OCI-LY3 (cell line): ENCODE data around the gene MET.

Source experiments
- H2AFZ ChIP-seq: fragments of 200-600, 300-600 bp; shearing (Covaris generic); 2 replicates; pipeline ENCODE4 v1.6.0; 2014; ENCODE audit warnings: antibody characterized with exemption, low read depth, low read length
- H3K27ac ChIP-seq: fragments of 200-600, 300-600 bp; sonication (generic); 2 replicates; pipeline ENCODE4 v1.5.1; 2014; ENCODE audit warnings: mild to moderate bottlenecking, low read length, moderate library complexity, mixed read lengths
- H3K27me3 ChIP-seq: fragments of 200-600, 300-600 bp; sonication (generic); 2 replicates; pipeline ENCODE4 v1.6.1; 2014; ENCODE audit warnings: low read depth, low read length, mixed read lengths
- H3K36me3 ChIP-seq: fragments of 200-600, 300-600 bp; sonication (generic); replicated peaks from 2 replicates; pipeline ENCODE3; 2014; ENCODE audit warnings: low read depth, low read length, mixed read lengths
- H3K4me1 ChIP-seq: fragments of 300-600, 200-600 bp; sonication (generic); 2 replicates; pipeline ENCODE4 v1.6.1; 2014; ENCODE audit warnings: low read length, mixed read lengths
- H3K4me2 ChIP-seq: fragments of 200-600, 300-600 bp; sonication (generic); 2 replicates; pipeline ENCODE4 v1.6.1; 2014; ENCODE audit warnings: low read length, mixed read lengths
- H3K4me3 ChIP-seq: fragments of 300-600, 200-600 bp; sonication (generic); 2 replicates; pipeline ENCODE4 v1.5.1; 2014; ENCODE audit warnings: antibody characterized with exemption, mild to moderate bottlenecking, low read length, moderate library complexity
- H3K79me2 ChIP-seq: fragments of 300-600, 200-600 bp; shearing (Covaris generic); 2 replicates; pipeline ENCODE4 v1.6.1; 2014; ENCODE audit warnings: mild to moderate bottlenecking, low read length, mixed read lengths
- H3K9ac ChIP-seq: fragments of 300-600, 200-600 bp; shearing (Covaris generic); 2 replicates; pipeline ENCODE4 v1.6.0; 2014; ENCODE audit warnings: mild to moderate bottlenecking, low read length, moderate library complexity
- H3K9me3 ChIP-seq: fragments of 200-600, 300-600 bp; shearing (Covaris generic); 2 replicates; pipeline ENCODE4 v1.6.1; 2014; ENCODE audit warnings: low read length, mixed read lengths; ENCODE audit not compliant: insufficient read depth
- H4K20me1 ChIP-seq: fragments of 200-600, 300-600 bp; sonication (generic); 2 replicates; pipeline ENCODE4 v1.6.1; 2016; ENCODE audit warnings: low read length, mixed read lengths; ENCODE audit not compliant: insufficient read depth
- EZH2phosphoT487 ChIP-seq: fragments of 200-600 bp; shearing (Covaris generic); IDR thresholded peaks from 2 replicates; pipeline ENCODE4 v1.6.1; 2018; ENCODE audit warnings: antibody characterized with exemption, mixed run types, low read depth
- TF ChIP-seq, protein P1 (sequence below): fragments of 200-600, 300-600 bp; sonication (generic); IDR thresholded peaks from 2 replicates; pipeline ENCODE4 v1.5.1; 2014; ENCODE audit warnings: antibody characterized with exemption, low read length, low read depth

MET gene

DNA sequence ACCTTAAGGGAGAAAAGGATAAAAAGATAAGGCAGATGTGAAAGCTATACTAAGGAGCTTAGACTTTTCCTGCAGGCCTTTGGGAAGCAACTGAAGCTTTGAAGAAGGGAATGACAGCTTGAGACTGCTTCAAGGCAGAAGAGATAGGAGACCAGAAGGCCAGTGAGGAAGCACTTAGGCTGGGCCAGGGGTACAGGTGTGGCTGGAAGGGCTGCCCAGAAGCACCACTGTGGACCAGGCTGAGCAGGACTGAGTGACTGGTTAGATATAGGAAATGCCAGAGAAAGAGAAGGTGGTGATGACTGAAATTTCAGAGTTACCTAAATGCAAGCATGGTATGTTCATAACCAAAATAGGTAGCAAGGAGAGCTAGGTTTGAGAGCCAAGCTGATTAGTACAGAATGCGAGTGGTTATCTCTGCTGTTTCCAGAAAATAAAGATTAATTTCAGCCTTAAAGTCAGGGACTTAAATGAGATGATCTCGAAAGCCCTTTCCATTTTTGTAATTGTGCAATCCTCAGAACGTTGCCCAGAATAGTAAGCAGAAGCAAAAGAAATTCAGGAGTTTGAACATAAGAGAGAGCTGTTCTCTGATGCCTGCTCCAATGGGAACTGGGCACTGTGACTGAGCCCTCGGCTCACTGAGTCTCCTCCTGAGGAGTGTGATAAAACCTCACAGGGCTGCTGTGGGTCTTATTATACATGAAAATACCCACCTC lies 54.9 kb downstream of the MET start:
- Histone ChIP-seq H2AFZ (no peak overlapping the region), H3K4me3 (no peak overlapping the region), H3K4me2 (no peak overlapping the region), H3K4me1 (peaks cover 13% of the 10 kb centered on the region), H3K9ac (no peak overlapping the region), H3K79me2 (peaks cover 25% of the 10 kb centered on the region), H3K27ac (no peak overlapping the region), H3K27me3 (no peaks in the 10 kb centered on the region), H3K36me3 (peaks cover 5% of the 10 kb centered on the region), H3K9me3 (no peaks in the 10 kb centered on the region), H4K20me1 (0 out of 2 replicates have a peak, but pooled peaks cover 4% of the 10 kb centered on the region)
- no peak for TF ChIP-seq EZH2phosphoT487
- TF ChIP-seq, protein P1, sequence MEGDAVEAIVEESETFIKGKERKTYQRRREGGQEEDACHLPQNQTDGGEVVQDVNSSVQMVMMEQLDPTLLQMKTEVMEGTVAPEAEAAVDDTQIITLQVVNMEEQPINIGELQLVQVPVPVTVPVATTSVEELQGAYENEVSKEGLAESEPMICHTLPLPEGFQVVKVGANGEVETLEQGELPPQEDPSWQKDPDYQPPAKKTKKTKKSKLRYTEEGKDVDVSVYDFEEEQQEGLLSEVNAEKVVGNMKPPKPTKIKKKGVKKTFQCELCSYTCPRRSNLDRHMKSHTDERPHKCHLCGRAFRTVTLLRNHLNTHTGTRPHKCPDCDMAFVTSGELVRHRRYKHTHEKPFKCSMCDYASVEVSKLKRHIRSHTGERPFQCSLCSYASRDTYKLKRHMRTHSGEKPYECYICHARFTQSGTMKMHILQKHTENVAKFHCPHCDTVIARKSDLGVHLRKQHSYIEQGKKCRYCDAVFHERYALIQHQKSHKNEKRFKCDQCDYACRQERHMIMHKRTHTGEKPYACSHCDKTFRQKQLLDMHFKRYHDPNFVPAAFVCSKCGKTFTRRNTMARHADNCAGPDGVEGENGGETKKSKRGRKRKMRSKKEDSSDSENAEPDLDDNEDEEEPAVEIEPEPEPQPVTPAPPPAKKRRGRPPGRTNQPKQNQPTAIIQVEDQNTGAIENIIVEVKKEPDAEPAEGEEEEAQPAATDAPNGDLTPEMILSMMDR = no peak

DNA sequence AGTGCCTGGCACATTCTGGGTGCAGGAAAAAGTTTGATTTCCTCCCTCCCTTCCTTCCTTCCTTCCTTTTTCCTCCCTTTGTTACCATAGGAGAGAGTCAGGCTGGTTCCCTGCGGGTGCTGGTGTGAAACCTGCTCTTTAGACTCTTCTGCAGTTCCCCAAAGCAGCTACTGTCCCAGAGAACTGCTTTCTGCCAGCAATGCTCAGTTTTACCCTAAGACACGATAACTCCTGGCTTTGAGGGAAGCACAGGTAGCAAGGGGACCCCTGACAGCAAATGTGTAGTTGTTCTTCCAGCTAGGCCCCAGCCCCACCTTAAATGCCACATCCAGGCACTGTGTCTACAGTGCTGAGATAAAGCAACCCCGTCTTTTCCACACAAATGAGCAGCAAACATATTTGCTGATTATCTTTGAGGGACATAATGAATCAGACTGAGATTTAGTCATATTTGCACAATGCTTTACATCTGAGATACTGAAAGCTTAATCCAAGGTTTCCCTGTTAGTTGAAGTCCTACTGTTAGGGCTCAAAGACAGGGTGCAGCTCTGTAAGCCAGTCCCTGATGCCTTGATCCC lies 55.5 kb downstream of the MET start:
- TF ChIP-seq EZH2phosphoT487 = no peak
- TF ChIP-seq, protein P1 = no peak
- Histone ChIP-seq H3K9ac (no peak overlapping the region), H3K79me2 (peaks cover 31% of the 10 kb centered on the region), H2AFZ (no peak overlapping the region), H3K27ac (no peak overlapping the region), H3K9me3 (no peaks in the 10 kb centered on the region), H3K4me2 (no peak overlapping the region), H4K20me1 (0 out of 2 replicates have a peak, but pooled peaks cover 4% of the 10 kb centered on the region), H3K4me3 (no peak overlapping the region), H3K27me3 (no peaks in the 10 kb centered on the region), H3K36me3 (peaks cover 10% of the 10 kb centered on the region), H3K4me1 (peaks cover 20% of the 10 kb centered on the region)

GRCh38 chr7:116728413-116728812 lies 56.4 kb downstream of the MET start:
- H3K79me2 ChIP-seq = peaks cover 39% of the 10 kb centered on the region
- no peaks in the 10 kb centered on the region for H3K9me3 ChIP-seq
- H3K36me3 ChIP-seq = peaks cover 10% of the 10 kb centered on the region
- H3K9ac ChIP-seq = no peak overlapping the region
- no peak overlapping the region for H3K27ac ChIP-seq
- H3K27me3 ChIP-seq = no peaks in the 10 kb centered on the region
- no peak overlapping the region for H3K4me3 ChIP-seq
- TF ChIP-seq, protein P1 = no peak
- TF ChIP-seq EZH2phosphoT487 = no peak
- 0 out of 2 replicates have a peak, but pooled peaks cover 4% of the 10 kb centered on the region for H4K20me1 ChIP-seq
- H3K4me1 ChIP-seq = peaks cover 28% of the 10 kb centered on the region
- H3K4me2 ChIP-seq = no peak overlapping the region
- no peak overlapping the region for H2AFZ ChIP-seq

- Histone ChIP-seq H3K4me2 (no peak overlapping the region), H3K4me1 (peaks cover 48% of the 10 kb centered on the region), H3K9ac (no peak overlapping the region), H3K36me3 (peaks cover 18% of the 10 kb centered on the region), H3K9me3 (no peaks in the 10 kb centered on the region), H2AFZ (no peak overlapping the region), H3K27ac (no peak overlapping the region), H3K79me2 (peaks cover 43% of the 10 kb centered on the region), H3K4me3 (no peak overlapping the region), H3K27me3 (no peaks in the 10 kb centered on the region), H4K20me1 (0 out of 2 replicates have a peak, but pooled peaks cover 4% of the 10 kb centered on the region)
- TF ChIP-seq, protein P1 = no peak
- TF ChIP-seq EZH2phosphoT487 = no peak
Measured at GRCh38 chr7:116730097-116731022, 58.4 kb downstream of the MET start.
